NB4 (cell line): Measurements from ENCODE around the gene PLAAT1.

Source experiments
- DNase-seq: peaks from one replicate; pipeline ENCODE4 v3.0.0; 2010; ENCODE audit warnings: low read depth
- H3K4me3 ChIP-seq: one replicate; pipeline ENCODE4 v1.5.1; 2011; ENCODE audit warnings: mild to moderate bottlenecking, low read depth, low read length, moderate library complexity
- MYC ChIP-seq: IDR thresholded peaks from 2 replicates; pipeline ENCODE4 v1.6.1; 2011; ENCODE audit warnings: low read depth, low read length
- POLR2A ChIP-seq: IDR thresholded peaks from 2 replicates; pipeline ENCODE4 v1.6.1; 2011; ENCODE audit warnings: mild to moderate bottlenecking; ENCODE audit not compliant: insufficient read length; ENCODE audit errors: extremely low read depth
- TF ChIP-seq, protein P1 (sequence below): IDR thresholded peaks from one replicate; pipeline ENCODE4 v1.5.1; 2012; ENCODE audit warnings: low read depth, low read length
- TF ChIP-seq, protein P2 (sequence below): IDR thresholded peaks from 2 replicates; pipeline ENCODE4 v1.6.1; 2011; ENCODE audit warnings: low read depth, low read length

The PLAAT1 gene

DNA sequence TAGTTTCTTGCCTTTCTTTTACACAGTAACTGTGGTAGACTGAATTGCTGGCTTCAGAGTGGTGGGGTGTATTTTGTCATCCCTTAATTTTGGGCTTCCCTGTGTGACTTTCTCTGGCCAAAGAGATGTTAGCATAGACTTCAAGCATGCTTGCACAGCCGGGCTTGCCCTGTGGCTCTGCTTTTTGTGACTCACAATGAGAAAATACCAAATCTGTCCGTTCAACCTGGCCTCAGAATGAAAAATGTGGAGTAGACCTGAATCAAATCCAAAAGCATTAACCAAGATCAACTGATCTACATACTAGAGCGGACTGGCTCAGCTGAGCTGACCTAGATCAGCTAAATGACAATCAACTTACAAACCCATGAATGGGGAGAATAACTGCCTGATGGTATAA is 51.4 kb downstream of the PLAAT1 start:
- TF ChIP-seq MYC (no peak), POLR2A (no peak)
- TF ChIP-seq, protein P1, sequence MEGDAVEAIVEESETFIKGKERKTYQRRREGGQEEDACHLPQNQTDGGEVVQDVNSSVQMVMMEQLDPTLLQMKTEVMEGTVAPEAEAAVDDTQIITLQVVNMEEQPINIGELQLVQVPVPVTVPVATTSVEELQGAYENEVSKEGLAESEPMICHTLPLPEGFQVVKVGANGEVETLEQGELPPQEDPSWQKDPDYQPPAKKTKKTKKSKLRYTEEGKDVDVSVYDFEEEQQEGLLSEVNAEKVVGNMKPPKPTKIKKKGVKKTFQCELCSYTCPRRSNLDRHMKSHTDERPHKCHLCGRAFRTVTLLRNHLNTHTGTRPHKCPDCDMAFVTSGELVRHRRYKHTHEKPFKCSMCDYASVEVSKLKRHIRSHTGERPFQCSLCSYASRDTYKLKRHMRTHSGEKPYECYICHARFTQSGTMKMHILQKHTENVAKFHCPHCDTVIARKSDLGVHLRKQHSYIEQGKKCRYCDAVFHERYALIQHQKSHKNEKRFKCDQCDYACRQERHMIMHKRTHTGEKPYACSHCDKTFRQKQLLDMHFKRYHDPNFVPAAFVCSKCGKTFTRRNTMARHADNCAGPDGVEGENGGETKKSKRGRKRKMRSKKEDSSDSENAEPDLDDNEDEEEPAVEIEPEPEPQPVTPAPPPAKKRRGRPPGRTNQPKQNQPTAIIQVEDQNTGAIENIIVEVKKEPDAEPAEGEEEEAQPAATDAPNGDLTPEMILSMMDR = no peak
- no peak for DNase-seq
- H3K4me3 ChIP-seq = no peak overlapping the region

DNA sequence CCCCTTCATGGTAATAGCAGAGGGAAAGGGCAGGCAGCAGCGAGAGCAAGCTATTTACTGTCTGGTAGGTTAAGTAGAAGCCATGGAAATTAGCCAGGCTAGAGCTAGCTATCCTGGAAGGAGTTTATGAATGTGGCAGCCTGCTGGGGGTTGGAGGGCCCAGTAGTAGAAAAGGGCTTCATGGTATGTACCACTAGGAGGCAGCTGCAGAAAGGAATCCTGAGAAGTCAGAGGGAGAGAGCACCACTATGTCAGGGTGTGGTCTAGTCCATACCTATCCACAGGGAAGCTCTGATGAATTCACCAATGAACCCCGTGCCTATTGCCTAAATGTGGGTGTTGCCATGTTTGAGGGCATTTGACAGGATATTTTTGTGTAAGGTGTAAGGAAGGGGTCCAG is 55.0 kb downstream of the PLAAT1 start:
- no peak overlapping the region for H3K4me3 ChIP-seq
- no peak for TF ChIP-seq POLR2A
- TF ChIP-seq, protein P2, sequence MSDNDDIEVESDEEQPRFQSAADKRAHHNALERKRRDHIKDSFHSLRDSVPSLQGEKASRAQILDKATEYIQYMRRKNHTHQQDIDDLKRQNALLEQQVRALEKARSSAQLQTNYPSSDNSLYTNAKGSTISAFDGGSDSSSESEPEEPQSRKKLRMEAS = no peak
- TF ChIP-seq, protein P1 = no peak
- TF ChIP-seq MYC = no peak
- no peak for DNase-seq

DNA sequence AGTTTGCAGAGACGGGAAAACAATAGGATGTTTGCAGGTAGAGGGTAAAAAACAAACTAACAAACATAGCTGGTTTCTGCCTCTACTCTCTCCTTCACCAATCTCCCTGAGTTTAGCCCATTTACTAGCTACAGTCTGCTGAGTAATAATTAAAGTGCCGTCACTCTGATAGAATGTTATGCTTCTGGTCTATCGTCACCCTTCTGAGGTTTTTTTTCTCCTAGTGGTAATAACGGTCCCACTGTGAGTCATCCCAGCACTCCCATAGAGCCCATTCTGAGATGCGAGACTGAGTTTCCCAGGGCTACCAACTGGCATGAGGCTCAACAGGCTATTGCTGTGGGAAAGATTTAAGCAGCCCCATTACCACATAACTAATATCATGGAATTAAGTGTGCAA is 56.4 kb downstream of the PLAAT1 start:
- TF ChIP-seq POLR2A (no peak), MYC (no peak)
- TF ChIP-seq, protein P2 = no peak
- TF ChIP-seq, protein P1 = no peak
- H3K4me3 ChIP-seq = no peak overlapping the region
- DNase-seq = no peak

DNA sequence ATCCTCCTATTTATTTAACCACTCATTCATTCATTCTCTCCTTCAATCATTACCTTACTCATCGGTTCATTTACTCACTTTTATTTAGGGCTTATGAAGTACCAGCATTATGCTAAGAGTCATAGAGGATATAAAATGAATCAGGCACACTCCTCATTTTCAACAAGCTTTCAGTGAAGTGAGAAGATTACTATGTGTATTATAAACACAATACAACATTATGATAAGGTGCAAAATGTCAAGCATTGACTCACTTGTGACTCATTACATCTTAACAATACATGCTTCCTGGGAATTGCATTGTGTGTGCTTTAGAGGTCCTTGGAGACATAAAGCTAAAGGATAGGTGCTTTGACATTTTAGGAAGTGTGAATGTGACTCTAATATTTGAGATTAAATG is 60.4 kb downstream of the PLAAT1 start:
- H3K4me3 ChIP-seq = no peak overlapping the region
- no peak for DNase-seq
- TF ChIP-seq, protein P1 = no peak
- TF ChIP-seq, protein P2 = no peak
- TF ChIP-seq MYC (no peak), POLR2A (no peak)

DNA sequence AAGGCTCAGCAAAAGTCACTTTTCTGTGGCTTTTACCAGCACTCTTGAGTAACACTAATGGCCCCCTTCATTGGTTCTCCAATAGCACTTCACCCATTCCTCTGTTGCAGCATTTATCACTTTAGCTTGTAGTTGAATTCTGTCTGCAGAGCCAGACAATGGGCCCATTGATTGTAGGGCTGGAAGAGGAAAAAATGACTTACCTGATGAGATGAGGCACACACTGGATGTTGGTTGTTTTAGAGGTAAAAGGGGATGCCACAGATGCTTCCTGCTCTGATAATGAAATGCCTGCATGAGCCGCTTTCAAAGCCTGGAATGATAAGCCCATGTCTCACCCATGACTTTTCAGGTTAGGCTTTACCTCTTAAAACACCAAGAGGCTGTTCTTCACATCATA is 64.3 kb downstream of the PLAAT1 start:
- TF ChIP-seq, protein P1 = no peak
- TF ChIP-seq POLR2A (no peak), MYC (no peak)
- TF ChIP-seq, protein P2 = no peak
- no peak for DNase-seq
- H3K4me3 ChIP-seq = no peak overlapping the region

DNA sequence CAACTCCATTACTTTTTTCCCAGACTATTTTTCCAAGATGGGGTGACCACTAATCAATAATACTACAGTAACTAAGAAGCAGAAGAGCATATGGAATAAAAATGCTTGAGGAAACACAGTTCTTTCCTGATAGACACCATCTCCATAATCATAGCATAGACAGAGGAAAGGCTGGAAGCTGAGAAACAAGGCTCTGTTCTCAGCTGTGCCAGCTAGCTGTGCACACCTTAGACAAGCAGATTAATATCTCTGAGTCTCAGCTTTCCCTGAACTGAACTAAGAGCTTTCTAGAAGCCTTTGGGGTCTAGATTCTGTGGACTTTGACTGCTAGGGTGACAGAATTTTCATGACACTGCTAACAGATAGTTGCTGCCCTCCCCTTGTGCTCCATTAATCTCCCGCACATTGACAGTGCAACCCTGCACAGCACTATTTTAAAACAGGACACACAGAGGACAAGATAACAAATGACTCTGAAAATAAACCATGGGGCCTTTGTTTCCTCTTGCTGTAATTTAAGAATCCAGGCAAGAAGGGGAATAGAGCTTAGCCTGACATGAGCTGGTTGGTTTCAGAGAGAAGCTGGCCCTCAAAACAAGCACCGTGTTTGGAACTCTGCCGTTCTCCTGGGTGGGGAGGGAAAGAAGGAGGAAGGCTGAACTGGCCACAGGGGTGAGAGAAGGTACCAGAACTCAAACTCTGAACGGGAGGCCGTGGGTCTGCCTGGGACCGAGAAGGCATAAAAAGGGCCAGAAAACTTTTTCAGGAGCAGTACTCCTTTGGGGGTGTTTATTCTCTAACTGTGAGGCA is 70.1 kb downstream of the PLAAT1 start:
- TF ChIP-seq POLR2A (no peak), MYC (no peak)
- TF ChIP-seq, protein P1 = no peak
- TF ChIP-seq, protein P2 = no peak
- no peak overlapping the region for H3K4me3 ChIP-seq
- no peak for DNase-seq
